Measurements from ENCODE around the gene MICU1.

The MICU1 gene

DNA sequence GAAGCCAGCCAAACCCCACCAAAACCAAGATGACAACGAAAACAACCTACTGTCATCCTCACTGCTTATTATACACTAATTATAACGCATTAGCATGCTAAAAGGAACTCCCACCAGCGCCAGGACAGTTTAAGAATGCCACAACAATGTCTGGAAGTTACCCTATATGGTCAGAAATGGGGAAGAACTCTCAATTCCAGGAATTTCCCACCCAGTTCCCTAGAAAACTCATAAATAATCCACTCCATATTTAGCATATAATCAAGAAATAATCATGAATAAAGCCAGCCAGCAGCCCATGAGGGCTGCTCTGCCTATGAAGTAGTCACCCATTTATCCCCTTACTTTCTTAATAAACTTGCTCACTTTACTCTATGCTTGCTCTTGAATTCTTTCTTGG, 20.8 kb downstream of the MICU1 start:
- TF ChIP-seq, protein P1, sequence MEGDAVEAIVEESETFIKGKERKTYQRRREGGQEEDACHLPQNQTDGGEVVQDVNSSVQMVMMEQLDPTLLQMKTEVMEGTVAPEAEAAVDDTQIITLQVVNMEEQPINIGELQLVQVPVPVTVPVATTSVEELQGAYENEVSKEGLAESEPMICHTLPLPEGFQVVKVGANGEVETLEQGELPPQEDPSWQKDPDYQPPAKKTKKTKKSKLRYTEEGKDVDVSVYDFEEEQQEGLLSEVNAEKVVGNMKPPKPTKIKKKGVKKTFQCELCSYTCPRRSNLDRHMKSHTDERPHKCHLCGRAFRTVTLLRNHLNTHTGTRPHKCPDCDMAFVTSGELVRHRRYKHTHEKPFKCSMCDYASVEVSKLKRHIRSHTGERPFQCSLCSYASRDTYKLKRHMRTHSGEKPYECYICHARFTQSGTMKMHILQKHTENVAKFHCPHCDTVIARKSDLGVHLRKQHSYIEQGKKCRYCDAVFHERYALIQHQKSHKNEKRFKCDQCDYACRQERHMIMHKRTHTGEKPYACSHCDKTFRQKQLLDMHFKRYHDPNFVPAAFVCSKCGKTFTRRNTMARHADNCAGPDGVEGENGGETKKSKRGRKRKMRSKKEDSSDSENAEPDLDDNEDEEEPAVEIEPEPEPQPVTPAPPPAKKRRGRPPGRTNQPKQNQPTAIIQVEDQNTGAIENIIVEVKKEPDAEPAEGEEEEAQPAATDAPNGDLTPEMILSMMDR (IDR thresholded peaks at IDR 0.05; ENCODE audit: insufficient read depth, low read length, poor library complexity, severe bottlenecking) = no peak
- H3K4me3 ChIP-seq (replicated peaks; ENCODE audit: low read depth, low read length) = no peak overlapping the region
- H3K27me3 ChIP-seq (replicated peaks; ENCODE audit: control insufficient read depth, insufficient read depth, low read length) = no peaks in the 10 kb centered on the region
- no peak for DNase-seq (ENCODE audit: extremely low read depth, insufficient read length)
- H3K36me3 ChIP-seq (ENCODE audit: control insufficient read depth, insufficient read depth, low read length) = no peaks in the 10 kb centered on the region

DNA sequence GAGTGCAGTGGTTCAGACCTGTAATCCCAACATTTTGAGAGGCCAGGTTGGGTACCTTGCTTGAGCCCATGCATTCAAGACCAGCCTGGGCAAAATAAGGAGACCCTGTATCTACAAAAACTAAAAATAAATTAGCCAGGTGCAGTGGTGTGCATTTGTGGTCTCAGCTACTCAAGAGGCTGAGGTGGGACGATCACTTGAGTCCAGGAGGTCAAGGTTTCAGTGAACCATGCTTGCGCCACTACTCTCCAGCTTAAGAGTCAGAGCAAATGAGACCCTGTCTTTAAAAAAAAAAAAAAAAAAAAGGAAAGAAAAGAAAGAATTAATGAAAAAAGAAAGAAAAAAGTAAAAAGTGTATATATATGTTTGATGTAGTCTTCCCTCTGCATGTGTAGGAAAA, 24.7 kb downstream of the MICU1 start:
- no peaks in the 10 kb centered on the region for H3K27me3 ChIP-seq (replicated peaks; ENCODE audit: control insufficient read depth, insufficient read depth, low read length)
- no peak overlapping the region for H3K4me3 ChIP-seq (replicated peaks; ENCODE audit: low read depth, low read length)
- TF ChIP-seq, protein P1 (IDR thresholded peaks at IDR 0.05; ENCODE audit: insufficient read depth, low read length, poor library complexity, severe bottlenecking) = no peak
- H3K36me3 ChIP-seq (ENCODE audit: control insufficient read depth, insufficient read depth, low read length) = no peaks in the 10 kb centered on the region
- no peak for DNase-seq (ENCODE audit: extremely low read depth, insufficient read length)

DNA sequence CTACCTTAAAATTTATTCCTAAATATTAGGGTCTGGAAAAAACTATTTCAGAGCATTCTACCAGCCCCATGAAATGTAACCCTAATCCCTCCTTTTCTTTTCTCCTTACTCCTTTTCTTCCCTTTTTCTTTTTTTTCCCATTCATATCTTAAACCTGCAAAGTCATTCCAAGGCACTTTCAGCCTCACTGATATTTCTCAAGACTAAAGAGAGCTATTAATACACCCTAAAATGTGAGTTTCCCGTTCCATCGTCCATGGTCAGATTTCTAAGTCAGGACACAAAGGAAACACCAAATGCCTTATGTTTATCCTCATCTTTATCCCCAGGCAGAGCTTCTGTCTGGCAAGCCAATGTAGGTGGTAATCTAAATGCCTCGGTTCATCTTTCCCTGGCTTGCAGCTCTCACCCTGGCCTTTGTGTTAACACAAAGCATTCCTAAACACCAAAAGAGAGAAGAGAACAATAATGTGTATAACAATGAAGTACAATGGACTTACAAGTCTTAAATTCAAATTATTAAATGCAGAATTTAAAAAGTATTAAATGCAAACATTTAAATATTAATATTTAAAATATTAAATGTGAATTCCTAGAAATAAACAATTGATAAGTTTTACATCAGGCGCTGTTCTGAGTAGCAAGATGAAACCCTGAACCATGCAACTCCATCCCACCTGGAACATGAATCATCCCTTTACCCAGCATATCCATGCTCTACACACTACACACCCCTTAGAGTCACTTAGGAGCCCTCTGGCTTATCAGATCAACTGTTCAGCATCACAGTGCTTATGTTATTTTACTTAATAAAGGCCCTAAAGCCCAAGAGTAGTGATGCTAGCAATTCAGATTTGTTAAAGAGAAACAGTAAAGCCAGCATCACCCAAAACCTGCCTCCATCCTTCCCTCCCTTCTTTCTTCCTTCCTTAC, 26.8 kb downstream of the MICU1 start:
- Histone ChIP-seq H3K4me3 (replicated peaks; ENCODE audit: low read depth, low read length) (no peak overlapping the region), H3K27me3 (replicated peaks; ENCODE audit: control insufficient read depth, insufficient read depth, low read length) (no peaks in the 10 kb centered on the region), H3K36me3 (ENCODE audit: control insufficient read depth, insufficient read depth, low read length) (no peaks in the 10 kb centered on the region)
- TF ChIP-seq, protein P1 (IDR thresholded peaks at IDR 0.05; ENCODE audit: insufficient read depth, low read length, poor library complexity, severe bottlenecking) = no peak
- DNase-seq (ENCODE audit: extremely low read depth, insufficient read length) = no peak

DNA sequence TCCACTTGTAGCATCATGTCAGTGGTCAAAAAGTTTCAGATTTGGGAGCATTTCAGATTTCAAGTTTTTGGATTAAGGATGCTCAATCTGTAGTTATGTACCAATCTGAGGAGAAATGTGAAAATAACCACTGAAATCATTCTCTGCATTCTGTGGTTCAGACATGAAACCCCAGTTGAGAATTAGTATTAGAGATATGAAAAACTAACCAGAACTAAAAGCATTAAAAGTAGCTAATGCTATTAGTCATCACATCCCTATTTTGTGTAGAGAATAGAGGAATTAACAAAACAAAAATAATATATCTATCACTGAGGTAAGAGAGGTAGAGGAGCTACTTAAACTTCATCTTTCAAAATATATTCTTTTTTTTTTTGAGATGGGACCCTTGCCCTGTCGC, 28.0 kb downstream of the MICU1 start:
- no peak overlapping the region for H3K4me3 ChIP-seq (replicated peaks; ENCODE audit: low read depth, low read length)
- TF ChIP-seq, protein P1 (IDR thresholded peaks at IDR 0.05; ENCODE audit: insufficient read depth, low read length, poor library complexity, severe bottlenecking) = no peak
- H3K27me3 ChIP-seq (replicated peaks; ENCODE audit: control insufficient read depth, insufficient read depth, low read length) = no peaks in the 10 kb centered on the region
- H3K36me3 ChIP-seq (ENCODE audit: control insufficient read depth, insufficient read depth, low read length) = no peaks in the 10 kb centered on the region
- peak; percentile 24 for DNase-seq (ENCODE audit: extremely low read depth, insufficient read length)

DNA sequence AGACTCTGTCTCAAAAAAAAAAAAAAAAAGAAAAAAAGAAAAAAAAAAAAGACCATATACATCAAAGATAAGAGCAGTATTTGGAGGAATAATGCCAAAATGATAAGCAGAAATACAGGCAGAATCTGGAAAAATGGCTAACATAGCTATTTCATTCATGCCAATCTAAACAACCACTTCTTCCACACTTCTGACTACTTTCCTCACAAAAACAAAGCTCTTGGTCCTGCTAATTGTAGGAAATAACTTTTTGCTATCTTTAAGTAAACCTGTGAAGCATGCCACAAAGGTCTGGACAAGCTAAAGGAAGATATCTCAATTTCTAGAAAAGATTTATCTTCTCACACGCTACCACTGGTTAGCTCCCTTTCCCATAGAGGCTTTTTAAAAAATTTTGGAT, 30.4 kb downstream of the MICU1 start:
- Histone ChIP-seq H3K27me3 (replicated peaks; ENCODE audit: control insufficient read depth, insufficient read depth, low read length) (no peaks in the 10 kb centered on the region), H3K36me3 (ENCODE audit: control insufficient read depth, insufficient read depth, low read length) (no peaks in the 10 kb centered on the region), H3K4me3 (replicated peaks; ENCODE audit: low read depth, low read length) (no peak overlapping the region)
- DNase-seq (ENCODE audit: extremely low read depth, insufficient read length) = no peak
- TF ChIP-seq, protein P1 (IDR thresholded peaks at IDR 0.05; ENCODE audit: insufficient read depth, low read length, poor library complexity, severe bottlenecking) = no peak

Data from GM06990 (cell line).